H9 (cell line): ENCODE measurements around the gene SLC4A7. TPM values are rescaled to one million over a fixed set of nuclear protein-coding genes. Genes with fewer than 3 reads are reported as not detected.

Experiments
- DNase-seq: peaks from one replicate; pipeline ENCODE4 v3.0.0-alpha.2; 2017
- H2AFZ ChIP-seq: one replicate; pipeline ENCODE4 v1.6.1; 2013; ENCODE audit warnings: mild to moderate bottlenecking, low read length, control low read depth, moderate library complexity
- H2AK5ac ChIP-seq: 2 replicates; pipeline ENCODE4 v1.6.1; 2013; ENCODE audit warnings: low read length, control low read depth, mixed read lengths; ENCODE audit not compliant: insufficient read length
- H2BK120ac ChIP-seq: one replicate; pipeline ENCODE4 v1.6.1; 2013; ENCODE audit warnings: low read depth, mild to moderate bottlenecking, low read length, control low read depth, inconsistent platforms; ENCODE audit not compliant: poor library complexity, severe bottlenecking
- H2BK12ac ChIP-seq: 2 replicates; pipeline ENCODE4 v1.6.1; 2013; ENCODE audit warnings: low read length, control low read depth, mixed read lengths, low read depth; ENCODE audit not compliant: insufficient read length
- H2BK15ac ChIP-seq: 2 replicates; pipeline ENCODE4 v1.6.1; 2013; ENCODE audit warnings: low read depth, low read length, control low read depth
- H2BK20ac ChIP-seq: one replicate; pipeline ENCODE4 v1.6.1; 2013; ENCODE audit warnings: low read depth, mild to moderate bottlenecking, low read length, control low read depth, inconsistent platforms; ENCODE audit not compliant: poor library complexity, severe bottlenecking
- H2BK5ac ChIP-seq: 2 replicates; pipeline ENCODE4 v1.6.1; 2013; ENCODE audit warnings: low read length, control low read depth, mixed read lengths; ENCODE audit not compliant: insufficient read length
- H3K14ac ChIP-seq: 2 replicates; pipeline ENCODE4 v1.6.1; 2013; ENCODE audit warnings: low read length, control low read depth; ENCODE audit not compliant: insufficient read depth
- H3K18ac ChIP-seq: 2 replicates; pipeline ENCODE4 v1.6.1; 2013; ENCODE audit warnings: low read depth, mild to moderate bottlenecking, mixed read lengths, low read length, control low read depth; ENCODE audit not compliant: insufficient read length
- H3K23ac ChIP-seq: 2 replicates; pipeline ENCODE4 v1.6.1; 2013; ENCODE audit warnings: low read length, control low read depth, mixed read lengths, low read depth; ENCODE audit not compliant: insufficient read length
- H3K23me2 ChIP-seq: 2 replicates; pipeline ENCODE4 v1.6.1; 2013; ENCODE audit warnings: low read depth, mild to moderate bottlenecking, mixed read lengths, low read length, control low read depth; ENCODE audit not compliant: insufficient read length, poor library complexity, severe bottlenecking
- H3K27ac ChIP-seq: 2 replicates; pipeline ENCODE4 v1.5.1; 2013; ENCODE audit warnings: low read length, control low read depth, mixed read lengths, low read depth; ENCODE audit not compliant: insufficient read length
- H3K27me3 ChIP-seq: 2 replicates; pipeline ENCODE4 v1.6.1; 2013; ENCODE audit warnings: low read length, control low read depth, inconsistent platforms; ENCODE audit not compliant: insufficient read depth
- H3K4ac ChIP-seq: 2 replicates; pipeline ENCODE4 v1.6.1; 2013; ENCODE audit warnings: low read depth, mild to moderate bottlenecking, control low read depth, inconsistent platforms, low read length, moderate library complexity
- H3K4me1 ChIP-seq: 2 replicates; pipeline ENCODE4 v1.6.1; 2013; ENCODE audit warnings: low read length, control low read depth, inconsistent platforms; ENCODE audit not compliant: insufficient read depth
- H3K4me2 ChIP-seq: 2 replicates; pipeline ENCODE4 v1.6.1; 2013; ENCODE audit warnings: low read length, control low read depth, mixed read lengths; ENCODE audit not compliant: insufficient read length, insufficient read depth
- H3K56ac ChIP-seq: 2 replicates; pipeline ENCODE4 v1.6.1; 2013; ENCODE audit warnings: low read depth, mild to moderate bottlenecking, mixed read lengths, low read length, control low read depth; ENCODE audit not compliant: insufficient read length
- H3K79me1 ChIP-seq: 2 replicates; pipeline ENCODE4 v1.6.1; 2013; ENCODE audit warnings: low read depth, mild to moderate bottlenecking, moderate library complexity, low read length, control low read depth, inconsistent platforms; ENCODE audit not compliant: insufficient read depth, poor library complexity, severe bottlenecking
- H3K79me2 ChIP-seq: 2 replicates; pipeline ENCODE4 v1.6.1; 2013; ENCODE audit warnings: low read length, control low read depth, inconsistent platforms; ENCODE audit not compliant: insufficient read depth
- H3K9ac ChIP-seq: 2 replicates; pipeline ENCODE4 v1.6.1; 2013; ENCODE audit warnings: low read length, control low read depth, mixed read lengths; ENCODE audit not compliant: insufficient read length; ENCODE audit errors: extremely low read depth
- H3K9me3 ChIP-seq: one replicate; pipeline ENCODE4 v1.6.1; 2013; ENCODE audit warnings: low read depth, low read length, inconsistent platforms; ENCODE audit not compliant: control insufficient read depth
- H3T11ph ChIP-seq: one replicate; pipeline ENCODE4 v1.6.1; 2013; ENCODE audit warnings: mild to moderate bottlenecking, low read length, control low read depth, inconsistent platforms
- H4K20me1 ChIP-seq: one replicate; pipeline ENCODE4 v1.6.1; 2013; ENCODE audit not compliant: control insufficient read depth, insufficient read length, insufficient read depth
- H4K5ac ChIP-seq: 2 replicates; pipeline ENCODE4 v1.6.1; 2013; ENCODE audit warnings: low read depth, mild to moderate bottlenecking, mixed read lengths, low read length, control low read depth; ENCODE audit not compliant: insufficient read length
- H4K8ac ChIP-seq: replicated peaks from 2 replicates; pipeline ENCODE4 v1.6.1; 2013; ENCODE audit warnings: low read length, control low read depth, mixed read lengths, low read depth; ENCODE audit not compliant: insufficient read length
- H4K91ac ChIP-seq: 2 replicates; pipeline ENCODE4 v1.6.1; 2013; ENCODE audit warnings: low read depth, mild to moderate bottlenecking, moderate library complexity, mixed read lengths, low read length, control low read depth; ENCODE audit not compliant: insufficient read length
- H3K27ac Mint-ChIP-seq, 3 experiments: 2 replicates in 2 of 3; 3 replicates in 1 of 3; pipeline ENCODE4 v1.8.0; 2020 to 2021; ENCODE audit warnings: mixed read lengths in 3 of 3, mild to moderate bottlenecking in 1 of 3, moderate library complexity in 1 of 3
- H3K27me3 Mint-ChIP-seq: 2 replicates; pipeline ENCODE4 v1.8.0; 2021; ENCODE audit warnings: low read depth, mild to moderate bottlenecking, moderate library complexity, mixed read lengths
- H3K36me3 Mint-ChIP-seq, 3 experiments: 2 replicates in 2 of 3; 3 replicates in 1 of 3; pipeline ENCODE4 v1.8.0; 2020 to 2021; ENCODE audit warnings: low read depth in 3 of 3, mixed read lengths in 3 of 3; ENCODE audit not compliant: insufficient read depth in 1 of 3
- H3K4me1 Mint-ChIP-seq, 2 experiments: 2 replicates each; pipeline ENCODE4 v1.8.0; 2020; ENCODE audit warnings: mixed read lengths in 2 of 2
- H3K4me3 Mint-ChIP-seq, 2 experiments: 2 replicates in 1 of 2; 3 replicates in 1 of 2; pipeline ENCODE4 v1.8.0; 2020 to 2021; ENCODE audit warnings: mild to moderate bottlenecking in 2 of 2, mixed read lengths in 2 of 2, moderate library complexity in 1 of 2
- H3K9me3 Mint-ChIP-seq, 2 experiments: 2 replicates in 1 of 2; 3 replicates in 1 of 2; pipeline ENCODE4 v1.8.0; 2020; ENCODE audit warnings: mild to moderate bottlenecking in 2 of 2, mixed read lengths in 2 of 2, moderate library complexity in 1 of 2
- WGBS: extraction: QIAGEN DNeasy Blood & Tissue Kit; methylation state at CpG from one replicate; pipeline ENCODE4 v1.1.7; 2013; ENCODE audit warnings: missing lambda C conversion rate, low lambda C conversion rate, mixed read lengths; ENCODE audit not compliant: insufficient read length; ENCODE audit errors: extremely low coverage; 5-methylcytosine and 5-hydroxymethylcytosine counted together
- total RNA-seq: library from RNA; stranded (reverse); gene quantifications from 2 replicates; pipeline ENCODE4 v1.2.1, GENCODE V29; 2021
- TF ChIP-seq, protein P1 (sequence below): fragments of 200-600 bp; sonication (generic); conservative IDR thresholded peaks from 3 replicates; pipeline ENCODE4 v1.8.0; 2021; ENCODE audit warnings: antibody characterized with exemption, mild to moderate bottlenecking

The SLC4A7 gene
- total RNA-seq, 1 experiment from 2014 or later: 46.1 TPM

DNA sequence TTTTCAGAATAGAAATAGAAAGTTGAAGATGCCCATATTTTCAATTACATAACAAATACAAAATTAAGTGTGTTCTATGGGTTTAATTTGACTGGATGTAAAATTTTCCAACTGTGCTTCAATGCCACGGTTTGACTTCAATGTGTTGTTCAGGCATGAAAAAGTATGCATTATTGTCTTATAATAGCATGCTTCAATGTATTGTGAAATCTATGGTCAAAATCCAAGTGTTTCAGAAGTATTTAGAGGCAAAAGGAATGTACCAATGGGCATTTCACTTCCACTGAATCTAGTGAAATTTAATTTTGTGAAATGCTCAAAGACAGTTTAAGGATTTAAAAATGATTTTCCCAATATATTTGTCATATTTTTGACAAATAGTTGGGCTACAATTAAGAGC is 131.0 kb downstream of the SLC4A7 start:
- Histone ChIP-seq H2BK5ac (no peak overlapping the region), H3K56ac (no peak overlapping the region), H3K4me2 (no peak overlapping the region)

More for the DNA sequence above, 131.0 kb downstream of the SLC4A7 start:
- Histone ChIP-seq H2AFZ (no peak overlapping the region), H4K8ac (no peak overlapping the region), H3K27me3 (no peaks in the 10 kb centered on the region), H2BK120ac (no peak overlapping the region), H3K9ac (no peak overlapping the region), H3K14ac (no peak overlapping the region), H4K5ac (no peak overlapping the region), H4K91ac (no peak overlapping the region), H3T11ph (no peak overlapping the region), H4K20me1 (no peaks in the 10 kb centered on the region), H2AK5ac (no peak overlapping the region), H3K4me1 (peaks cover 3% of the 10 kb centered on the region; the same call in 1 of the 2 replicates), H2BK12ac (no peak overlapping the region), H3K79me2 (no peaks in the 10 kb centered on the region), H3K79me1 (no peaks in the 10 kb centered on the region), H2BK15ac (no peak overlapping the region), H3K27ac (no peak overlapping the region), H3K18ac (no peak overlapping the region), H3K23me2 (no peaks in the 10 kb centered on the region), H3K23ac (no peak overlapping the region), H2BK20ac (no peak overlapping the region), H3K9me3 (no peaks in the 10 kb centered on the region), H3K4ac (no peak overlapping the region)
- WGBS: no CpG with 5 or more reads among the region's 1 CpG
- Mint-ChIP-seq H3K9me3 (no peaks in the 10 kb centered on the region), H3K4me3 (no peak overlapping the region), H3K27me3 (no peaks in the 10 kb centered on the region), H3K4me1 (peaks cover 46 to 47% of the 10 kb centered on the region in 2 experiments), H3K27ac (no peak overlapping the region), H3K36me3 (peaks cover 0 to 2% (median 0%) of the 10 kb centered on the region in 3 experiments; a peak in 1 of 7 replicates)
- no peak for DNase-seq
- TF ChIP-seq, protein P1, sequence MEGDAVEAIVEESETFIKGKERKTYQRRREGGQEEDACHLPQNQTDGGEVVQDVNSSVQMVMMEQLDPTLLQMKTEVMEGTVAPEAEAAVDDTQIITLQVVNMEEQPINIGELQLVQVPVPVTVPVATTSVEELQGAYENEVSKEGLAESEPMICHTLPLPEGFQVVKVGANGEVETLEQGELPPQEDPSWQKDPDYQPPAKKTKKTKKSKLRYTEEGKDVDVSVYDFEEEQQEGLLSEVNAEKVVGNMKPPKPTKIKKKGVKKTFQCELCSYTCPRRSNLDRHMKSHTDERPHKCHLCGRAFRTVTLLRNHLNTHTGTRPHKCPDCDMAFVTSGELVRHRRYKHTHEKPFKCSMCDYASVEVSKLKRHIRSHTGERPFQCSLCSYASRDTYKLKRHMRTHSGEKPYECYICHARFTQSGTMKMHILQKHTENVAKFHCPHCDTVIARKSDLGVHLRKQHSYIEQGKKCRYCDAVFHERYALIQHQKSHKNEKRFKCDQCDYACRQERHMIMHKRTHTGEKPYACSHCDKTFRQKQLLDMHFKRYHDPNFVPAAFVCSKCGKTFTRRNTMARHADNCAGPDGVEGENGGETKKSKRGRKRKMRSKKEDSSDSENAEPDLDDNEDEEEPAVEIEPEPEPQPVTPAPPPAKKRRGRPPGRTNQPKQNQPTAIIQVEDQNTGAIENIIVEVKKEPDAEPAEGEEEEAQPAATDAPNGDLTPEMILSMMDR: no peak
